Hepatocyte (in vitro differentiated cells): ENCODE measurements around the gene NT5C1B.

Experiments used
- EZH2 ChIP-seq: fragments of 200-600 bp; sonication (generic); IDR thresholded peaks from 2 replicates; pipeline ENCODE4 v1.6.1; 2016; ENCODE audit warnings: antibody characterized with exemption, mild to moderate bottlenecking, borderline replicate concordance
- EZH2phosphoT487 ChIP-seq: fragments of 200-600 bp; sonication (generic); IDR thresholded peaks from one replicate; pipeline ENCODE4 v1.6.1; 2018; ENCODE audit warnings: antibody characterized with exemption, mild to moderate bottlenecking, low read depth, moderate library complexity; ENCODE audit not compliant: unreplicated experiment, severe bottlenecking
- TF ChIP-seq, protein P1 (sequence below): fragments of 200-600 bp; sonication (generic); IDR thresholded peaks from 2 replicates; pipeline ENCODE4 v1.5.1; 2016; ENCODE audit warnings: antibody characterized with exemption, mild to moderate bottlenecking; ENCODE audit not compliant: poor library complexity

DNA sequence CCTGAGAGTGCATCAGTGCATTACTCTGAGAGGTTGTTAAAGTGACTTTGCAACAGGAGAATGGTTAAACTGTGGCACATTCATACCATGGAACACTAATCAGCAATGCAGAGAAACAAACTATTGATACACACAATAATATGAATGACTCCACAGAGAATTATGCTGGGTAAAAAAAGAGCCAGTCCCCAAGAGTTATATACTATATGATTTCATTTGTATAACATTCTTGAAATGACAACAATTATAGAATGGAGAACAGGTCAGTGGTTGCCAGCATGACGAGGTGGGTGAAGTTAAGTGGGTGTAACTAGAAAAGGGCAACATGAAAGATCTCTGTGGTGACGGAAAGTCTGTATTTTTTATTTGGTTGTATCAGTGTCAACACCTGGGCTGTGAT is 3.0 kb upstream of the NT5C1B start:
- TF ChIP-seq, protein P1, sequence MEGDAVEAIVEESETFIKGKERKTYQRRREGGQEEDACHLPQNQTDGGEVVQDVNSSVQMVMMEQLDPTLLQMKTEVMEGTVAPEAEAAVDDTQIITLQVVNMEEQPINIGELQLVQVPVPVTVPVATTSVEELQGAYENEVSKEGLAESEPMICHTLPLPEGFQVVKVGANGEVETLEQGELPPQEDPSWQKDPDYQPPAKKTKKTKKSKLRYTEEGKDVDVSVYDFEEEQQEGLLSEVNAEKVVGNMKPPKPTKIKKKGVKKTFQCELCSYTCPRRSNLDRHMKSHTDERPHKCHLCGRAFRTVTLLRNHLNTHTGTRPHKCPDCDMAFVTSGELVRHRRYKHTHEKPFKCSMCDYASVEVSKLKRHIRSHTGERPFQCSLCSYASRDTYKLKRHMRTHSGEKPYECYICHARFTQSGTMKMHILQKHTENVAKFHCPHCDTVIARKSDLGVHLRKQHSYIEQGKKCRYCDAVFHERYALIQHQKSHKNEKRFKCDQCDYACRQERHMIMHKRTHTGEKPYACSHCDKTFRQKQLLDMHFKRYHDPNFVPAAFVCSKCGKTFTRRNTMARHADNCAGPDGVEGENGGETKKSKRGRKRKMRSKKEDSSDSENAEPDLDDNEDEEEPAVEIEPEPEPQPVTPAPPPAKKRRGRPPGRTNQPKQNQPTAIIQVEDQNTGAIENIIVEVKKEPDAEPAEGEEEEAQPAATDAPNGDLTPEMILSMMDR = no peak
- TF ChIP-seq EZH2 = no peak
- TF ChIP-seq EZH2phosphoT487 = no peak
